ENCODE measurements around the gene TEKTIP1. TPM values are rescaled to one million over a fixed set of nuclear protein-coding genes. Genes with fewer than 3 reads are reported as not detected.

Gene TEKTIP1
- total RNA-seq, 1 donor from 2014 or later = not detected

DNA sequence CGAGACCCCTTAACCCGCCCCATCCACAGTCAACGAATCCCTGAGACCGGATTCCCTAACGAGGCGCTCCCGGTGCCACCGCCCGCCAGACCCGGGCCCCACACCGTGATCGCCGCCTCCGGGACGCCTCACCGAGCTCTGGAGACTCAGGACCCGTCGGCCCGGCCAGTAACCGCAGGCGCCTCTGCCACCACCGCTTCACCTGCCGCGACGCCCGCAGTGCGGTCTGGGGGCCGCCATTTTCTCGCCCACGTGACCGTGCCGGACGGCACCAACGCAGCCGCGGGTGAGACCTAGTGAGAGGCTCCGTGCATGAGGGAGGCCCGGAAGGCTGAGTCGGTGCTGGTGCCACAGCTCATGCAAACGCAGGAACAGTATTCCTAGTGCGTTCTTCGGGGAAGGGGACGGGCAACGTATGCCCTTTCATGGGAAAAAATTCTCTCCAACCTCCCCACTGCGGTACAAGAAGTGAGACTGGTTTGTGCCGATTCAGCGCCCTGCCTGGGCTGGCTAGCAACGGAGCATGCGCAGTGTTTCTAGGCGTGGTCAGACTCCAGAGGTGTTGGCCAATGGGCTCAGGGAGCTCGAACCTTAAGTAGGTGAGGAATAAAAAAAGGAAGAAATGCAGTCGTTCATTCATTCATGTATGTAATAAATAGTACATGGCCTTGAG is 38.4 kb upstream of the TEKTIP1 start, which contains the start of gene DOHH:
Gene DOHH (minus strand): TSS at position 246 of the 673 bp plus-strand sequence. CDS start 3,860 bp downstream, outside the sequence.
- TF ChIP-seq, protein P1, sequence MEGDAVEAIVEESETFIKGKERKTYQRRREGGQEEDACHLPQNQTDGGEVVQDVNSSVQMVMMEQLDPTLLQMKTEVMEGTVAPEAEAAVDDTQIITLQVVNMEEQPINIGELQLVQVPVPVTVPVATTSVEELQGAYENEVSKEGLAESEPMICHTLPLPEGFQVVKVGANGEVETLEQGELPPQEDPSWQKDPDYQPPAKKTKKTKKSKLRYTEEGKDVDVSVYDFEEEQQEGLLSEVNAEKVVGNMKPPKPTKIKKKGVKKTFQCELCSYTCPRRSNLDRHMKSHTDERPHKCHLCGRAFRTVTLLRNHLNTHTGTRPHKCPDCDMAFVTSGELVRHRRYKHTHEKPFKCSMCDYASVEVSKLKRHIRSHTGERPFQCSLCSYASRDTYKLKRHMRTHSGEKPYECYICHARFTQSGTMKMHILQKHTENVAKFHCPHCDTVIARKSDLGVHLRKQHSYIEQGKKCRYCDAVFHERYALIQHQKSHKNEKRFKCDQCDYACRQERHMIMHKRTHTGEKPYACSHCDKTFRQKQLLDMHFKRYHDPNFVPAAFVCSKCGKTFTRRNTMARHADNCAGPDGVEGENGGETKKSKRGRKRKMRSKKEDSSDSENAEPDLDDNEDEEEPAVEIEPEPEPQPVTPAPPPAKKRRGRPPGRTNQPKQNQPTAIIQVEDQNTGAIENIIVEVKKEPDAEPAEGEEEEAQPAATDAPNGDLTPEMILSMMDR (IDR thresholded peaks at IDR 0.05; ENCODE audit: insufficient read depth, low read length, poor library complexity, severe bottlenecking) = no peak
- Histone ChIP-seq H3K27me3 (ENCODE audit: control insufficient read depth, insufficient read depth, low read length) (no peaks in the 10 kb centered on the region), H3K36me3 (ENCODE audit: control insufficient read depth, insufficient read depth, low read length) (no peaks in the 10 kb centered on the region), H3K4me3 (ENCODE audit: low read depth, low read length) (peak within 1 kb of the TSS; percentile 63)
- DNase-seq (ENCODE audit: low read depth) = peak; percentile 88

- no peak for DNase-seq (ENCODE audit: low read depth)
- Histone ChIP-seq H3K36me3 (ENCODE audit: control insufficient read depth, insufficient read depth, low read length) (no peaks in the 10 kb centered on the region), H3K27me3 (ENCODE audit: control insufficient read depth, insufficient read depth, low read length) (no peaks in the 10 kb centered on the region), H3K4me3 (ENCODE audit: low read depth, low read length) (no peak overlapping the region)
- TF ChIP-seq, protein P1 (IDR thresholded peaks at IDR 0.05; ENCODE audit: insufficient read depth, low read length, poor library complexity, severe bottlenecking) = no peak
These were observed 37.2 kb upstream of the TEKTIP1 start for GRCh38 chr19:3501780-3502179.

GRCh38 chr19:3503036-3503572 is 35.9 kb upstream of the TEKTIP1 start:
- no peaks in the 10 kb centered on the region for H3K27me3 ChIP-seq (ENCODE audit: control insufficient read depth, insufficient read depth, low read length)
- H3K36me3 ChIP-seq (ENCODE audit: control insufficient read depth, insufficient read depth, low read length) = no peaks in the 10 kb centered on the region
- DNase-seq (ENCODE audit: low read depth) = no peak
- TF ChIP-seq, protein P1 (IDR thresholded peaks at IDR 0.05; ENCODE audit: insufficient read depth, low read length, poor library complexity, severe bottlenecking) = no peak
- H3K4me3 ChIP-seq (ENCODE audit: low read depth, low read length) = no peak overlapping the region

DNA sequence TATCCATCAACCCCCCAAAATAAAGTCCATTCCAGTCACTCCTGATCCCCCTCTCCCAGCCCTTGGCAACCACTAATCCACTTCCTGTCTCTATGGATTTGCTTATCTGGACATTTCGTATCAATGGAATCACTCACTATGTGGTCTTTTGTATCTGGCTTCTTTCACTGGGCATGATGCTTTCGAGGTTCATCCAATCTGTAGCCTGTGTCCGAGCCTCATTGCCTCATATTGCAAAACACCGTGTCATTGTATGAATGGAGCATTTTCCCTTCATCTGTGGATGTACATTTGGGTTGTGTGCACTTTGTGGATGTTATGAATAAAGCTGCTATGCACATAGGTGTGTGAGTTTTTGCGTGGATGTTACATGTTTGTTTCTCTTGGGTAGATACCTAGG is 34.2 kb upstream of the TEKTIP1 start:
- H3K4me3 ChIP-seq (ENCODE audit: low read depth, low read length) = no peak overlapping the region
- H3K36me3 ChIP-seq (ENCODE audit: control insufficient read depth, insufficient read depth, low read length) = no peaks in the 10 kb centered on the region
- H3K27me3 ChIP-seq (ENCODE audit: control insufficient read depth, insufficient read depth, low read length) = no peaks in the 10 kb centered on the region
- no peak for DNase-seq (ENCODE audit: low read depth)
- TF ChIP-seq, protein P1 (IDR thresholded peaks at IDR 0.05; ENCODE audit: insufficient read depth, low read length, poor library complexity, severe bottlenecking) = no peak

GRCh38 chr19:3505598-3506383 is 33.2 kb upstream of the TEKTIP1 start, which contains the start of gene FZR1:
FZR1 (plus strand) TSS chr19:3506311; CDS start chr19:3522990, 16,679 bp downstream.
- TF ChIP-seq, protein P1 (IDR thresholded peaks at IDR 0.05; ENCODE audit: insufficient read depth, low read length, poor library complexity, severe bottlenecking) = no peak
- peak; percentile 88 for DNase-seq (ENCODE audit: low read depth)
- Histone ChIP-seq H3K36me3 (ENCODE audit: control insufficient read depth, insufficient read depth, low read length) (no peaks in the 10 kb centered on the region), H3K4me3 (ENCODE audit: low read depth, low read length) (peak within 1 kb of the TSS; percentile 90), H3K27me3 (ENCODE audit: control insufficient read depth, insufficient read depth, low read length) (no peaks in the 10 kb centered on the region)

All from kidney epithelial cell (primary cell).